A673 (cell line): ENCODE data around the gene TMEM45A. TPM values are rescaled to one million over a fixed set of nuclear protein-coding genes. Genes with fewer than 3 reads are reported as not detected.
"Not testable (repeated sequence)": the region's sequence is repeated elsewhere in the genome, so short reads cannot be mapped to it uniquely, and the experiment has no call there.

Source experiments
- BruUV-seq: library from RNA; stranded (reverse); fragments of 400-500 nt; replicated peaks from 2 replicates; lab custom pipeline; 2021; lab: Mats Ljungman, UMichigan
- CTCF ChIA-PET: fragments of 300-600 bp; sonication (Branson Sonifier 250); formaldehyde crosslinking; loops from one replicate; lab custom pipeline; 2022; ENCODE audit warnings: antibody characterized with exemption; lab: Charles Lee
- POLR2A ChIA-PET: fragments of 300-600 bp; sonication (Branson Sonifier 250); formaldehyde crosslinking; loops from one replicate; lab custom pipeline; 2022; ENCODE audit warnings: antibody characterized with exemption; ENCODE audit not compliant: low non-redundant PET; lab: Charles Lee
- DNase-seq: peaks from one replicate; pipeline ENCODE4 v3.0.0-alpha.2; 2015; ENCODE audit warnings: low spot score
- H3K27ac ChIP-seq: fragments of 200-600 bp; sonication (generic); 2 replicates; pipeline ENCODE4 v1.5.1; 2016; ENCODE audit warnings: mixed run types, low read depth, mild to moderate bottlenecking, mixed read lengths, antibody characterized with exemption, low read length; ENCODE audit not compliant: poor library complexity, severe bottlenecking
- H3K27me3 ChIP-seq: fragments of 200-600 bp; sonication (generic); replicated peaks from 2 replicates; pipeline ENCODE4 v1.6.1; 2017; ENCODE audit warnings: mixed run types, low read depth, mild to moderate bottlenecking, mixed read lengths, antibody characterized with exemption, low read length; ENCODE audit not compliant: insufficient read depth, poor library complexity
- H3K36me3 ChIP-seq: fragments of 200-600 bp; sonication (generic); 2 replicates; pipeline ENCODE4 v1.6.1; 2016; ENCODE audit warnings: mixed run types, mild to moderate bottlenecking, mixed read lengths, antibody characterized with exemption, low read length; ENCODE audit not compliant: insufficient read depth, poor library complexity, severe bottlenecking
- H3K4me1 ChIP-seq: fragments of 200-600 bp; sonication (generic); 2 replicates; pipeline ENCODE4 v1.6.1; 2017; ENCODE audit warnings: mixed run types, mild to moderate bottlenecking, mixed read lengths, antibody characterized with exemption, low read length; ENCODE audit not compliant: insufficient read depth, poor library complexity, severe bottlenecking
- H3K4me3 ChIP-seq: fragments of 200-600 bp; sonication (generic); 2 replicates; pipeline ENCODE4 v1.5.1; 2016; ENCODE audit warnings: low read depth, mixed run types, mild to moderate bottlenecking, mixed read lengths, low read length; ENCODE audit not compliant: poor library complexity, severe bottlenecking
- H3K9me3 ChIP-seq: fragments of 200-600 bp; sonication (generic); 2 replicates; pipeline ENCODE4 v1.6.1; 2016; ENCODE audit warnings: mixed run types, low read depth, mild to moderate bottlenecking, mixed read lengths, antibody characterized with exemption, low read length; ENCODE audit not compliant: poor library complexity, severe bottlenecking
- CTCF ChIP-seq: fragments of 300-800, 200-600 bp; sonication (generic); conservative IDR thresholded peaks from 2 replicates; pipeline ENCODE4 v1.5.1; 2017; ENCODE audit warnings: low read depth, mild to moderate bottlenecking, antibody characterized with exemption, low read length, moderate library complexity, mixed read lengths
- EZH2 ChIP-seq: fragments of 200-600 bp; sonication (generic); IDR thresholded peaks from 2 replicates; pipeline ENCODE4 v1.6.1; 2017; ENCODE audit warnings: borderline replicate concordance, low read depth, mild to moderate bottlenecking, mixed read lengths, antibody characterized with exemption, low read length; ENCODE audit not compliant: poor library complexity, severe bottlenecking
- intact Hi-C: fragments of 100-400 bp; cut with micrococcal nuclease; formaldehyde crosslinking; loops from one replicate; pipeline ENCODE4 v1.10.0; 2022; ENCODE audit not compliant: unreplicated experiment
- total RNA-seq: library from RNA; stranded (reverse); gene quantifications from 2 replicates; pipeline ENCODE4 v1.2.3, GENCODE V29; 2021

Gene TMEM45A
- total RNA-seq, 1 experiment from 2014 or later = 3.4 TPM

- TF ChIP-seq EZH2 (no peak), CTCF (no peak)
- ChIA-PET POLR2A (no interaction called here), CTCF (interaction anchor here (1.1 kb wide), 1 partner anchor 120 kb away, joined by 3 read pairs; no protein-coding TSS in a partner anchor)
- intact Hi-C loops = no loop called here
- no peaks in the 10 kb centered on the region for H3K36me3 ChIP-seq
- no peaks in the 10 kb centered on the region for H3K4me1 ChIP-seq
- no peaks in the 10 kb centered on the region for H3K27me3 ChIP-seq
- DNase-seq = no peak
- BruUV-seq = no TSS peak
- peaks cover 10% of the 10 kb centered on the region for H3K9me3 ChIP-seq
- no peak overlapping the region for H3K27ac ChIP-seq
- no peak overlapping the region for H3K4me3 ChIP-seq
Observed at GRCh38 chr3:100470951-100471350, 21.5 kb upstream of the TMEM45A start.

GRCh38 chr3:100471444-100471843 is 21.0 kb upstream of the TMEM45A start:
- no peak overlapping the region for H3K27ac ChIP-seq
- H3K9me3 ChIP-seq = peaks cover 10% of the 10 kb centered on the region
- DNase-seq = no peak
- POLR2A ChIA-PET = no interaction called here
- TF ChIP-seq EZH2 = no peak
- TF ChIP-seq CTCF = no peak
- no peaks in the 10 kb centered on the region for H3K4me1 ChIP-seq
- CTCF ChIA-PET = no interaction called here
- no peaks in the 10 kb centered on the region for H3K36me3 ChIP-seq
- BruUV-seq = no TSS peak
- no peaks in the 10 kb centered on the region for H3K27me3 ChIP-seq
- no peak overlapping the region for H3K4me3 ChIP-seq
- intact Hi-C loops = no loop called here

- DNase-seq, H3K36me3 ChIP-seq, CTCF ChIA-PET, POLR2A ChIA-PET, H3K4me1 ChIP-seq, H3K27me3 ChIP-seq, BruUV-seq, H3K4me3 ChIP-seq, H3K27ac ChIP-seq, intact Hi-C loops, H3K9me3 ChIP-seq: not testable (repeated sequence)
Observed at GRCh38 chr3:100477851-100478360, 14.5 kb upstream of the TMEM45A start.

- BruUV-seq, POLR2A ChIA-PET, H3K4me3 ChIP-seq, H3K27me3 ChIP-seq, DNase-seq, H3K27ac ChIP-seq, H3K36me3 ChIP-seq, intact Hi-C loops, H3K4me1 ChIP-seq, H3K9me3 ChIP-seq: not testable (repeated sequence)
- CTCF ChIA-PET = interaction anchor here (0.6 kb wide), 1 partner anchor 230 kb away, joined by 5 read pairs; no protein-coding TSS in a partner anchor
Observed at GRCh38 chr3:100478521-100478920, 13.9 kb upstream of the TMEM45A start.
